ENCODE data around the gene VIP. TPM values are rescaled to one million over a fixed set of nuclear protein-coding genes. Genes with fewer than 3 reads are reported as not detected.

VIP gene
- total RNA-seq = under 0.01 and 0.14 TPM in 2 replicates

DNA sequence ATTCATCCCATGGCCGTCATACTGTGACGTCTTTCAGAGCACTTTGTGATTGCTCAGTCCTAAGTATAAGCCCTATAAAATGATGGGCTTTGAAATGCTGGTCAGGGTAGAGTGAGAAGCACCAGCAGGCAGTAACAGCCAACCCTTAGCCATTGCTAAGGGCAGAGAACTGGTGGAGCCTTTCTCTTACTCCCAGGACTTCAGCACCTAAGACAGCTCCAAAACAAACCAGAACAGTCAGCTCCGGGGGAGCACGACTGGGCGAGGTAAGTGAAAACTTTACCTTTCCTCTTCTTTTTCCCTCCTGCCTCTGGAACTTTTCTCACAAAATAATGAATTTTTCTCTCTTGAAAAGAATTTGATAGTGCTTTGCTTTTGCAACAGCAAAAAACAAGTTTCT is at the start of gene VIP:
Gene VIP, plus strand, starts transcription at position 104 of the 400 bp plus-strand sequence. CDS start 1,381 bp downstream, outside the sequence.

Other genes starting within 250 kb of the VIP start
- 7.5 and 23.9 TPM in 2 replicates for gene SYNE1, start 113.4 kb upstream of the VIP start, total RNA-seq
- gene MYCT1, start 52.9 kb upstream of the VIP start, total RNA-seq = under 0.01 and 0.07 TPM in 2 replicates
- gene FBXO5, start 232.2 kb downstream of the VIP start, total RNA-seq = 2.7 and 3.1 TPM in 2 replicates

Measured in nasal cavity respiratory epithelium epithelial cell of viscerocranial mucosa (primary cell).